Inferior parietal cortex (tissue), 1 donor: ENCODE data around the gene HOXA9.

Experiments used
- DNase-seq: peaks from one replicate; pipeline ENCODE4 v3.0.0-alpha.2; 2016; ENCODE audit errors: extremely low spot score

The HOXA9 gene

DNA sequence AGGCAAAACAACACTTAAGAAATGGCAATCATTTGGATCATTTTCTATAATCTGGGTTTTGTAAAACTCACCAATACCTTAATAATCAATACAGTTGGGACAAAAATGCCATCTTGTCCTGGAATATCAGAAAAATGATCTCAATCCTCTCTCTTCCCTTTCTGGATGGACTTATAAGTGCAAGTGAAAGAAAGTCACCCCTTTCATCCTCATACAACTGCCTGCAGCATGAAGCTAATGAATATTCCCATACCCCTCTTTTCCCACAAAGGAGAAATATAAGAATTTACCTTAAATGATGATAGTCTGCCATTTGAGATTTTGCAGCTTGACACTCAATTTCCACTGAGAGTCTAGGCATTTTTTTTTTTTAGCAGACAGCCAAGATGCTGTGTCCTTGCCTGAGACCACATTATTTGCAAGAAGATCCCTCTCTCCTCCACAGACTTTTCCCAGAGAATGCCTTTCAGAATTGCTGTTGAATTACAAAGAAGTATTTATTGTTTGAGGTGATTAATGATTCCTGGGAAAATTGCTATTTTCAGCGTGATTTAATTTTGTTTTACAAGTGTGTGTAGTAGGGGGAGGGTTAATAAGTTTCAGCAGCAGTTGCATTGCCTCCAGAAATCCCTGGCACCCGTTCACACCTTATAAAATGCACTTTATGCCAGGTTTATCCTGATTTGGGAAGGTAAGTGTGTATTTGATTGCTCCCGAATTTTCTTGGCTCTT lies 38.6 kb downstream of the HOXA9 start:
- DNase-seq, result no peak

DNA sequence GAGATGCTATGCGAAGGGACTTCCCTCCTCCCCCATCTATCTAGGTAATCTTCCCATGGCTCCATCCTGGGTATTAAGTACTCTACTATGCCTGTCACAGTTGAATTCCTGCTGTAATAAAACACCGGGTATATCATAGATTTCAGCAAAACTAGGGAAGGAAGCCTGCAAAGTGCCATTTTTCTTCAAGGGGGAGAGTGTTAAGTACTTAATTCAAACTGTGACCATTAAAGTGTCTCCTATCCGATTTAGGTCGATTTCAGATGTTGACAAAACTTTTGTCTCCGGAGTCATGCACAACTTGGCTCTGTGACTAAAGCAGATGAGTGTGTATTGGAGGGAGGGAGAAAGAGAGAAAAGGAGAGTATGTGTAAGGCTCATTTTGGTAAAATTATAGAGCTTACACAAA lies 39.3 kb downstream of the HOXA9 start:
- DNase-seq, result no peak

DNA sequence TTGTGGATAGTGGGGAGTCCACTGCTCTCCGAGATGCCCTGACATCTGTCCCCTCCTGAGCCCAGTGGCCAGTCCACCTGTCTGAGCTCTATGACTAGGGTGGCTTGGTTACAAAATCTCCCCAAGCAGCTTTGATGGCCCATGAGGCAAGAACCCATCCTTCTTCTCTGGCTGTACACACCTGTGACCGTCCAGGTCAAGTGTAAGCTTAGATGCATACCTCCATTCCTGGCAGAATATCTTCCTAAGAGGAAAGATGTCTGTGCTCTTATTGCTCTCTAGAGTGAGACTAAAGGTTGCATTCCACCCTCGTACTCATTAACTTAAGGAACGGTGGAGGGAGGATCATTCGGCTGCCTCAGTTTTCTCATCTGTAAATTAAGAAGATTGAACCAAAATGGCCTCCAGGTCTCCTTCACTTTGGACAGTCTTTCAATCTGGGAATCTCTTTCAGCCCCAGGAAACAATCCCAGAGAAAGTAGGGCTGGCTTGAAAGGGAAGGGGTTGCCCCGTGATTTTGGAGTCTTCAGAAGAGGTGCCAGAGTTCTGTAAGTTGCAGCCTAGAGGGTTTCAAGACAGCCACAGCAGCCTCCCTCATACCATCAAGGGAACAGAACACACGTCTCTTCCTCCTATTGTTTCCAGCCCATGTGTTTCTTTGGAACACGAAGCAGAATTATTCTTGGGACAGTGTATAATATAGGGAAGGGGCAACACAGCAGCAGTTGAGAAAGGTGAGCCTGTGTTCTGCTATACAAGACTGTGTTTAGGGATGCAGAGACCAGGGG lies 40.2 kb downstream of the HOXA9 start:
- DNase-seq, result no peak

DNA sequence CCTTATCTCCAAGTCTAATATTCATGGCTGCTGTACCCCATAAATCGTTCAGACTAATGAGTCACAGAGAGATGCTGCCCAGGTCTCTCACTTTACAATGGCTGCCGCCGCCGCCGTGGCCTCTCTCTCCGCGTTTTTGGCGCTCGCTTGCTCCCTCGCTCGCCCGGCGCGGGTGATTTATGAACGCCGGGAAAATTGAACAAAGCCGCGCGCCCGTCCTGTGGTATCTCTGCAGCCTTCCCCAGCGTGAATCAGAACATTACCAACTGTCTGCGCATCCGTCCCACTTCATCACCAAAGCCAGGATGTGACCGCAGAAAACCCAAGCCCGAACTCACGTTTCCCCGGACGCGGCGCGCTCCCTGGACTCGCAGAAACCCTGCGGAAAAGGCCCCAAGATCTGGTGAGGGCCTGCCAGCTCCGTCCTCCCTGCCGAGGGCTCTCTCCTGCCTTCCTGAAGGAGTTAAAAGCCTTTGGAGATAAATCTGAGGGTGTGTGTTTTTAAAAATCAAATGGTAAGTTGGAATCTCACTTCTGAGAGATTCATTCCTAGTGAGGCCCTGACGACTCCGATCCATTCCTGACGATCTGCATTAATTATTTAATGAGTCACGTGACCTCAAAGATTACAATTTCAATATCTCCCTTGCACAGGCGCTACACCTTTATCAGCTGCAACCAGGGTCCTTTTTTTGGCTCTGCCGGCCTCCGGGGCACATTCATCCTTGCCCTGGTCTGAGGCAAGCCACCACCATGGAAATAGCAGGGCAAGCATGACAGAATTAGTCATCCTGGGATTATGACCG lies 41.0 kb downstream of the HOXA9 start:
- DNase-seq, result no peak

DNA sequence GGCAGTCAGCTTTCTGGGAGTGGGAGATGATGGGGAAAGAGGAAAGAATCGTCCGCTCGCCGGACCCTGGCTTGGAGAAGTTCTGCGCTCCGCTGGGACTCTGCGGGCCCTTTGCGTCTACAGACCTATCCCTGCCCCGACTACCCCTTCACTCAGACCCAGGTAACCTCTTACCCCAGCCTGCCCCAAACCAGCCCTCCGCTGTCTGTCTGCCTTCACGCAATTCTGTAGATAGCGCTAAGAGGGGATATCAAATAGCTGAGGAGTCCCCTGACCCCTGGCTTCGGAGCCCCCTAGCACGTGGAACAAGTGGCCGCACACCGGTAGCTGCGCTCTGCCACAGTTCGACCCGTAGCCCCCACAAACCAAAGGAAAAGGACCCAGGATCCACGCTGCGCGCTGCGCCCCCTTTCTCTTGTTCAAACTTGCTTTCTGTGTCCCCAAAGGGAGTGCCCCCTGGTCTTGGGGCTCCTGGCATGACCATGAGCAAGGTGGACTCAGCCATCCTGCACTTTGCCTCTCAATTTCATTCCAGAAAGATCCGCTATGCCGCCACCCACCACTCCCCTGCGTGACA lies 41.8 kb downstream of the HOXA9 start:
- no peak for DNase-seq

DNA sequence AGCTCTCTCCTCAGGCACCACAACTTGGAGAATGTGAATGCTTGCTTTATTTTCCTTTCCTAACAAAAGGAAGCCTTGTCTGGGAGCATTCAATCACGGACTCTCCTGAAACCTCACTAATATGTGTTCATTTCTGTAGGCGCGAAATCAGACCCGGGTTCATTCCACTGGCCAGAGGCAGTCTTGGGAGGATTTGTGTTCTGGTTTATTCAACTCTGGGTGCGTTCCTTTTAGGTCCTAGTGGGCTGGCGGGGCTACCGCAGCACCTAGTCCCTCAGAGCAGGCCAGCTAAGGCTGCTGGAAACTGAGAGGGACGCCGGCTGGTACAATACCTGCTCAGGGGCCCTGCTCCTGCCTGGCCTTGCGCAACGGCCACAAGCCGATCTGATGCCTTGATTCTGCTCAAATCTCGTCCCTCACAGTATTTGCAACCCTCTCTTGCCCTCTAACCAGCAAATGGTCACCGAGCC lies 42.3 kb downstream of the HOXA9 start:
- DNase-seq, result no peak

DNA sequence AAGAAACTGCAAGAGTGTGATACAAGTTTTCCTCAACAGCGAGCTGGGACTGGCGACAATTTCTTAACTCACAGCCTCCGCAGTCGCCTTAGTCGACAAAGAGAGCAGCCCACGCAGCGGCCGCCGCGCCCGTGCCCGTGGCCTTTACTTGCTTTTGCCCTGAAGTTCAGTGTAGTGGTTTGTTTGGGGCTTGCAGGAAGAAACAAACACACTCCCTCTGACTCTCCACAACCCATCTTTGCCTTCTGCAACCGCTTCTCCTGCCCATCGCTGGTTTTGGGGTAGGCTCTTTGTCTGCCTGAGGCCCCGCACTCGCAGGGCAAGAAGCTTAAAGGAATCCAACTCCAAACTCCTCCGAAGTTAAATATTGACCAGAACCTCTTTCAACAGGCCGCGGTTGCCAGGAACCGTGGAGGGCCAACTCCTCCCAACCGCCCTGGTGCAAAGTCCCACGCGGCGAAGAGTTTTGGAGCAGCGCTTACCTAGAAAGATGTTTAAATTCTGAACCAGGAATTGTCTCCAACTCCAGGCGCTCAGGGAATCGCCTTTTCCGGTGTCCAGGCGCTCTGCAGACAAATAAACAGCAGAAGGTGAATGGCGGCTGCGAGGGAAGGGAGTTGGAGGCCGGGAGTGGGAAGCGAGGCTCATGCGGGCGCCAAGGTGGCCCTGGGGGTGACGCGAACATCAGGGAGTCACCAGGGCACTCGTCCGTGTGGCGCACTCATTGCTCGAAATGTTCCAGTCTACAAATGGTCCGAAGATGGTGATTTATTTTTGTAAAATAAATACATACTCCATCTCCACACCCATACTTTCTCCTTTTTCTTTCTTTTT lies 43.0 kb downstream of the HOXA9 start:
- DNase-seq, result no peak

DNA sequence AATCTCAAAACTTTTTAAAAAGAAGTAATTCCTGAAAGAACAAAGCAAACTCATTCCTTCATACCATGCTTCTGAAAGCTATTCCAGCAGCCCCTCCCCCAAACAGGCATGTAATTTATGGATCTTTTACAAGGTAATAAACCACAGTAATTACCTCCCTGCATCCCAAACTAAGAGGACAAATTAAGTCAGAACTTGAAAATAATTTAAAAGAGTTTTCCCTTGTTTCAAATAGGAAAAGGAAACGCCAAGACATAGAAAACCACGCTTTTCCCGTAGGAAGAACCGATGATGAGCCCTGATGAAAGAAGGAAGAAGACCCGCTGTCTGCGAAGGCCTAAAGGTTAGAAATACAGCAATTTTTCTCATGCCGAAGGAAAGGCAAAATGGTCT lies 43.7 kb downstream of the HOXA9 start:
- no peak for DNase-seq

DNA sequence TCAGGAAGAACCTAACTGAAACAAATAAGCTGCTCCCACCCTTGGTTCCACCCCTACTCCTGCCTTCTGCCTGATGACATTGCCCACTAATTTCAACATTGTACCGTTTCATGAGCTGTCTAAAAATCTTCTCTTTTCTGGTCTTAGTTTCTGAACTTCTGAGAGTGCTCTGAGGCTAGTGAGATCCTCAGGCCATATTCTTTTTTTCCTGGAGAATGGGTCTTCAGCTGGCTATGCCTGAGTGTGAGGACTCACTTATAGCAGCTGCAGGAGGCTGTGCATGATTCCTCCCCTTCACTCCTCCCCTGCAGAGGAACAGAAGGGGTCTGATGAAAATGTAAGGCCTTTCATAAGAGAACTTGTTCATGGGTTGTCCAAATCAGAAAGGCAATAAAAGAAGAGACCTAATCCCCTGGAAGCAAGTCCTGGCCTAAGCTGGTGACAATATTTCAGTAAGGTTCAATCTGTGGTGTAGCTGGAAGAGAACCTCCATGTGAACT lies 45.9 kb downstream of the HOXA9 start:
- DNase-seq, result no peak

DNA sequence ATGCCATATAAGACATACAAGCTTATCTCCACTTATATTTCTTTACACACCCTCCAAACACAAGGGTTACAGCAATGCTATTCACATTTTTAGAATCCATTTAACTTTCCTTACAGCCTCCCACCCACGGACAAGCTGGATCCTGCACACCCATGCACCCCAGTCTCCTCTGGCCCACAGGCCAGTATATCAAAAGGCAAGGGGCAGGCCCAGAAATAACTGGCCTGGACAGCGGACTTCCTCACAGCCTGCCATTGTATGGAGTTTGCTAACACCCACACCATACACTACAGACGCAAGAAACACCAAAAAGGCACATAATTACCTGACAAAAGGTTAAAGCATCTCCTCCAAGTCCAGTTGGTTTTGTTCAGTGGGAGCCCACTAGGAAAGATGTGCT lies 46.8 kb downstream of the HOXA9 start:
- DNase-seq, result no peak

DNA sequence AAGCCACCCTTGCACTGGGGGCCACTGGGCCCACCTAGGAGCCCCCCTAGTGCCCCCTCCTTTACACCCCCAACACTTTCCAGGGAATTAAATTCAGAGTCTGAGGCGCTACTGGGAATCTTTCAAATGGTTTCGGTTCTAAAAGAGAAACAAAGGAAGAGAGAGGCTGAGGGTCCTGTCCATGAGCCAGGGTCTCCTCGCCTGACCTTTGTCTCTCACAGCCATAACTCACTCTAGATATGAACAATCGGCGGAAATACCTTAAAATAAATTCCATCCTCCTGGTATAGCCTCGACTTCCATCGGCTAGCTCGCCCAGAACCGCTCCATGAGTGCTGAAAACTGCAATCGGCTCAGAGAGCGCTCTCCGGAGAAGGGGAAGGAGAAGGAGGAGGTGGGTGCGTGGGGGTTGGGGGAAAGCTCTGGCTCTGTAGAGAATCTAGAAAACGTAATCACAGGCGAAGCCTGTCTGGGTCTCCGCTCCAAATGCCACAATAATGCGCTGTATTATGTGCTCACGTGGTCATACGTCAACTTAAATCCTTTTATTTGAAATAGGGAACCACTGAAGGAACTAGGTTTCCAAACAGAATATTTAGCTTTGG lies 47.3 kb downstream of the HOXA9 start:
- no peak for DNase-seq

DNA sequence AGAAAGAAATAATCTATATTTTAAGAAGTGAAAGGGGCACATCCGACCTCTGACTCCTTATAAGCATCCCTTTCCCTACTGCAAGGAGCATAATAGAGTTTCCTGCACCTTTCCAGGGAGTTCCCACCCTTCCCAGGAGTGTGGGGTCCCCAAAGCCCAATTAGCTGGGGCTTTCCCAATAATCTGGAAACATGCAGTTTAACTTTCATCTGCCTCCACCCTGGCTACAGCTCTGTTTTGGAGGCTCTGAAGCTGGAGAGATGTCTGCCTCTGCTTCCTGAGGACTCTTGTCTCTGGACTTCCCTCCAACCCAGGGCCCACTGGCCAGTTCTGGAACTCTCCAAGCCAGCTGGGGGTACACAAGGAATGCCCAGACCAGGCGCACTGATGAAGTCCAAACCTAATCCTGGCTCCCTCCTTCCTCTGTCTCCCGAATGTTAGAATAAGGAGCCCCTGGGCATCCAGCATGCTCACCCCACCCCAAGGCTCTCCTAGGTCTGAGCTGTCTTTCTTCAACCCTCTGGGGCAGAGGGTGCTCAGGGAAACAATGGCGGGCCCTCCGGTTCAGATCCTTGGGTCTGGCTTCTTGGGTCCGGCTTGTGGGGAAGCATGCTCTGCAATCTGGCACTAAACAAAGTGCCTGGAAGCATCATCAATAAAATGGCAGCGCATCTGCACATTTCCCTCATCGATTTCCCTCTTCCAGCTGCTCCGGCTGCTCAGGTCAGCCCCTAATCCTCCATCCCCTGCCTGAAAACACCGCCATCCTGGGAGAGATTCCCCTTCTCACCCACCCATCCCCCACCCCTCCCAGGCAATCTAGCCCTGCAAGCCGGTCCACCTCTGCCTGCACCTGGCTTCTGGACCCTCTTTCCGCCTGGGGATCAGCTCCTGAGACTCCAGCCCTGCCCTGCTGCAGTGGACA lies 48.1 kb downstream of the HOXA9 start:
- no peak for DNase-seq

DNA sequence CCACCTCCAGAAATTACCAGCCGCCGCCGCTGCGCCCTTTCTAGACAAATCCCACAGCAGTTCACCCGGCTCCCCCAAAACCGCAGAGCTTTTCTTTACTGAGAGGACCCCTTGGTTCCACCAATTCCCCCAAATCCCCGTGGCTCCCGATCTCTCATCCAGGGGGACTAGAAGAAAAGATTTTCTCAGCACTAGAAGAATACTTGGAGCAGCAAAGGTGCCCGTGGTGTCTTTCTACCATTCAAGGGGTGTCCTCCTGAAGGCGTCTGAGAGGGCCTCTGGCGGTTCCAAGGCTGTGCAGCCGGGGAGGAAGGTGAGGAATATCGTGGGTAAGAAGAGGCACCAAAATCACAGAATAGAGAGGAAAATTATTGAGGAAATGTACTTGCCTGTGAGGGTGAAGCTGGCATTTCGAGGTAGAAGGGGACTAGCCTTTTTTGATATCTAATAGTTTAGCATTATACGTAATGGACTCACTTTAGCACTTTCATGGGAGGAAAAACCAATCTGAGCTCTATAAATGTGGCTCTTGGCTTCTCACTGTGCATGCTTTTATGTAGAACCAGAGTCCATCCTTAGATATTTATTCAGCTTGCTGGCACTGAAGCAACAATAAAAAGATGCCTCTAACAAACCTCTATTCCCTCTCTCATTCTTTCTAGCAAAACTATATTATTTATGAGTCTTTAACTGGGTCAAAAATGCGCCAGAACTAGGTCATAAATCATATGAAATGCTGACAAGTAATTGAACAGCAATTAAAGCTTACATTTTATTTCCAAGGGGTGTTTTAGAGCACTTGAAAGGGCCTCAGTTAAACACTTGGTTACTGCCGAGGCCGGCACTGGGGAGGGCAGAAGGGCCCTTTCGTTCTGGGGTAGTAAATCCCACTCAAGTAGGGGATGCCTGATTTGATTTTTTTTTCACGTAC lies 49.0 kb downstream of the HOXA9 start:
- no peak for DNase-seq

DNA sequence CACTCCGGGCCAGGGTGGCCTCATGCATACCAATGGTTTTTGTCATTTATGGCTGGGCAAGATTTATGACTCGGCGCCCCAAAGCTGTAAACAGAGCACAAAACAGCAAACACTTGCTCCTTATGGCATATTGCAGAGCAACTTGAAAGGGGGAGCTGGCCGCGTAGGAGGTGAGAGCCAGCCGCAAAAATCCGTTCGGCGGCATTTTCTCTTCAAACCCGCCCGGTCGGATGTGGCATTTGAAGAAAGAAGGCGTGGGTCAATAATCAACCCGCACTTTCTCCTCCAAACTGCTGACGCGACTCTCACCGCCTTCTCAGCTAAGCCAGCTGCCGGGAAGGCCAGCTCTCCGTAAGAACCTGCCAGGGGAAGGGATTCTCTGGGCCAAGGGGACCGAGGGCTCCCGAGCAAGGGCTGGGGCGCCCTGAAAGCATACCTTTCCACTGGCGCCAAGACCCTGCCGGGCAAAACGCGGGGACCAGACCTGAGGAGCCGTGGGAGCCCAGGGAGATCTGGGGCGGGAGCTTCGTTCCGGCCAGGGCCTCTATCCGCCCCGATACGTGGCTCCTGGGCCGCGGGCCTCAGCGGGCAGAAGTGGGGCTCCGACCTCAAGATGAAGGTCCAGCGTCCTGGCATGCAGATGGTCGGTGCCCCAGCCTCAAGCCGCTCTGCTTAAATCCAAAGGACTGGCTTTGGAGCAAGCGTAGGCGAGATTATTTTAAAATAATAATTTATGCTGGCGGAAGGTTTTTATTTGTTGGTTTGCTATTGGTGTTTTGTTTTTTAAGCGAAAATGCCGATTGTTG lies 49.9 kb downstream of the HOXA9 start:
- DNase-seq, result no peak

DNA sequence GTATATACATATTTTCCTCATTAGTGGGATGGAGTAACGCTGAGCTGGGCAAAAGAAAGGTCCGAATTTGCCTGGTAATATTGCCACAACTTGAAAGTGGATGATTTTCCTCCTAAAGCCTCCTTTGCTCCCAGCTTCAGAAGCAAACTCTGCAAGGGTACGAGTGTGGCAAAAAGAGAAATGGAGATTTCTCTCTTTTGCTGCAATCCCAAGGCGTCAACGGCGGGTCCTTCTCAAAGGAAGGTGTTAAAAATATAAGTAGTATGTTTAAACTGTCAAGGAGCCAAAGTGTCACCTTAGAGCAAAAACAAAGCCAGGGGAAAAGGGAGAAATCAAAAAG lies 50.5 kb downstream of the HOXA9 start:
- DNase-seq, result no peak

DNA sequence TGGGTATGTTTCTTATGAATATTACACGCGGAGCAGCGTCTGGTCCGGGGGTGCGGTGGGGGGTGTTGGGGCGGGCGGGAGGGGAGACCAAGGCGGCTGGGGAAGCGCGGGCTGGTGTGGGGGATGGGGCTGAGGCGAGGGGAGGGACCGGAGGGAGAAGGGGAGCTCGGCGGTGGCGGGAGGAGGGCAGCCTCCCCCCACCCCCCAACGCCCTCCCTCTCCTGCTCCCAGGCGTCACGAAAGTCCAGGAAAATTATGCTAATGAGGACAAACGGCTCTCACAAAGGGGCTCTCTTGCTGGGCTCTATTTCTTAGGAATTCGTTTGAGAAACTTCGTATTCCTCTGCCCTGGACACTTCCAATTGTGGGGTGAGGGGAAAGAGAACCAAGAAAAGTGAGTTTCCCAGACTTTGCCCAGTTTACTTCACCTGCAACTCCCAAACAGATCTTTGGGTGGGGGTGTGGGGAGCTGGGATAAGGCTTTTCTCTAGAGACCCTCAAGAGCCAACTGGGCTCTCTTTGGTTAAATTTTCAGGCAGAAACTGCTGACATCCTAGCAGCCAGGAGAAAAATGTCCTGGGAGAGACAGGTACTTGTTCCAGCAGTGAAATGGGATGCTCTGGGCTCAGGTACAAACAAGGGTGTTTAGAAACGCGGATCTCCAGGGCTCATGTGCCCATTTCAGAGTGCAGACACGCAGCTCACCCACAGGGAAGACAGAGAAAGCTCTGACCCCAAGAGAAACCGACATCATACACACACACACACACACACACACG lies 51.2 kb downstream of the HOXA9 start:
- DNase-seq, result no peak
